Cardiac fibroblast (primary cell): ENCODE results near the gene ZNF267.
"Not testable (repeated sequence)": the region's sequence is repeated elsewhere in the genome, so short reads cannot be mapped to it uniquely, and the experiment has no call there.

Source experiments
- DNase-seq, 2 donors: peaks; one replicate each; pipeline versions ENCODE4 v3.0.0 to v3.0.0-alpha.2; 2010; ENCODE audit warnings: low read depth in 2 of 2
- H3K4me3 ChIP-seq, 2 donors: replicated peaks in 1 of 2; 1 replicate in 1 of 2; 2 replicates in 1 of 2; pipeline ENCODE4 v1.5.1; 2011; ENCODE audit warnings: low read depth in 2 of 2, low read length in 2 of 2, mild to moderate bottlenecking in 2 of 2, moderate library complexity in 1 of 2
- CTCF ChIP-seq: IDR thresholded peaks from one replicate; pipeline ENCODE4 v1.5.1; 2011; ENCODE audit warnings: low read depth, mild to moderate bottlenecking, low read length, inconsistent platforms

Gene ZNF267

GRCh38 chr16:31880322-31880979, 6.8 kb downstream of the ZNF267 start:
- DNase-seq: peak; percentile 77 to 89
- peak; percentile 7 for TF ChIP-seq CTCF

GRCh38 chr16:31886227-31886626, 12.6 kb downstream of the ZNF267 start:
- DNase-seq: no peak
- no peak for TF ChIP-seq CTCF
- H3K4me3 ChIP-seq: no peak overlapping the region

More at GRCh38 chr16:31880322-31880979, 6.8 kb downstream of the ZNF267 start:
- no peak overlapping the region for H3K4me3 ChIP-seq

- no peak for TF ChIP-seq CTCF
- H3K4me3 ChIP-seq: no peak overlapping the region
- DNase-seq: no peak
Observed at GRCh38 chr16:31888735-31889134, 15.1 kb downstream of the ZNF267 start.

GRCh38 chr16:31892111-31892510, 18.5 kb downstream of the ZNF267 start:
- H3K4me3 ChIP-seq, DNase-seq: not testable (repeated sequence)

- no peak for TF ChIP-seq CTCF
- H3K4me3 ChIP-seq: no peak overlapping the region
- no peak for DNase-seq
Observed at GRCh38 chr16:31893824-31894223, 20.2 kb downstream of the ZNF267 start.

- no peak for TF ChIP-seq CTCF
- H3K4me3 ChIP-seq: no peak overlapping the region
- DNase-seq: no peak
Observed at GRCh38 chr16:31897283-31897682, 23.7 kb downstream of the ZNF267 start.

GRCh38 chr16:31899505-31899904, 25.9 kb downstream of the ZNF267 start:
- DNase-seq: no peak
- TF ChIP-seq CTCF: no peak
- H3K4me3 ChIP-seq: no peak overlapping the region

- not testable (repeated sequence) for DNase-seq, H3K4me3 ChIP-seq
Observed at GRCh38 chr16:31904571-31904970, 31.0 kb downstream of the ZNF267 start.
